Measurements from ENCODE around the gene CTSA.

Gene CTSA

DNA sequence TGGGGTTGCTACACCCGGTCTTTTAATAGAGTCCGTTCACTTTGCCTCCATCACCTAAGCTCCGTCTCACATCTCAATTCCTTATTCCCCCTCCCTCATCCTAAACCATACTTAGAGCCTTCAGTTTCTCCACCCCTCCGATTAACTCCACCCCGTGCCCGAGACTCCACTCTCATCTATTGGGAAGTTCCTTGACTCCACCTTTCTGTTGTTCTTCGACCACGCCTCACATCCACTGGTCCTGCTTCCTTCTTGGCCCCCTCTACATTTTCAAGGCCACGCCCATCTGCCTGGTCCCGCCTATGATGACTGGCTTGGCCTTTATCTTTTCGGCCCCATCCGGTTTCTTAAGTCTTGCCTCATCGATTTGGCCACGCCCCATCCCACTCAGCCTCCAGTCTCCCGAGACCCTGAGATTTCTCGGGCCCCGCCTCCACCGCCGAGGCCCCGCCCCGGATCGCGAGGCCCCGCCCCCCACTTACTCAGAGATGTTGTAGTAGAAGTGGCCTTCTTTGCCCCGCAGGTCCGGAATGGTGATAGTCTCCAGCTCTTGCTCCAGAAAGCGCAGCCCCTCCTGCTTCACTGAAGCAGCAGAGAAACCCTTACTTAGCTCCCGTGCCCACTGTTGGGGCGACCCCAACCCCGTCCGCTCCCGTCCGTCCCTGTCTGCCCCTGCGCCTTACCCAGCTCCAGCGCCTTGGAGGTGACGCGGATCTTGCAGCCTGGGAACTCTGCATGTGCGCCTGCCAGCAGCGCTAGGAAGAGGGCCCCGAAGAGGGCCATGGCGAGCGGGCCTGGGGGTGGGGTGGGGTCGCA, 19.7 kb downstream of the CTSA start:
- TF ChIP-seq, protein P1, sequence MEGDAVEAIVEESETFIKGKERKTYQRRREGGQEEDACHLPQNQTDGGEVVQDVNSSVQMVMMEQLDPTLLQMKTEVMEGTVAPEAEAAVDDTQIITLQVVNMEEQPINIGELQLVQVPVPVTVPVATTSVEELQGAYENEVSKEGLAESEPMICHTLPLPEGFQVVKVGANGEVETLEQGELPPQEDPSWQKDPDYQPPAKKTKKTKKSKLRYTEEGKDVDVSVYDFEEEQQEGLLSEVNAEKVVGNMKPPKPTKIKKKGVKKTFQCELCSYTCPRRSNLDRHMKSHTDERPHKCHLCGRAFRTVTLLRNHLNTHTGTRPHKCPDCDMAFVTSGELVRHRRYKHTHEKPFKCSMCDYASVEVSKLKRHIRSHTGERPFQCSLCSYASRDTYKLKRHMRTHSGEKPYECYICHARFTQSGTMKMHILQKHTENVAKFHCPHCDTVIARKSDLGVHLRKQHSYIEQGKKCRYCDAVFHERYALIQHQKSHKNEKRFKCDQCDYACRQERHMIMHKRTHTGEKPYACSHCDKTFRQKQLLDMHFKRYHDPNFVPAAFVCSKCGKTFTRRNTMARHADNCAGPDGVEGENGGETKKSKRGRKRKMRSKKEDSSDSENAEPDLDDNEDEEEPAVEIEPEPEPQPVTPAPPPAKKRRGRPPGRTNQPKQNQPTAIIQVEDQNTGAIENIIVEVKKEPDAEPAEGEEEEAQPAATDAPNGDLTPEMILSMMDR (IDR thresholded peaks at IDR 0.05) = no peak

DNA sequence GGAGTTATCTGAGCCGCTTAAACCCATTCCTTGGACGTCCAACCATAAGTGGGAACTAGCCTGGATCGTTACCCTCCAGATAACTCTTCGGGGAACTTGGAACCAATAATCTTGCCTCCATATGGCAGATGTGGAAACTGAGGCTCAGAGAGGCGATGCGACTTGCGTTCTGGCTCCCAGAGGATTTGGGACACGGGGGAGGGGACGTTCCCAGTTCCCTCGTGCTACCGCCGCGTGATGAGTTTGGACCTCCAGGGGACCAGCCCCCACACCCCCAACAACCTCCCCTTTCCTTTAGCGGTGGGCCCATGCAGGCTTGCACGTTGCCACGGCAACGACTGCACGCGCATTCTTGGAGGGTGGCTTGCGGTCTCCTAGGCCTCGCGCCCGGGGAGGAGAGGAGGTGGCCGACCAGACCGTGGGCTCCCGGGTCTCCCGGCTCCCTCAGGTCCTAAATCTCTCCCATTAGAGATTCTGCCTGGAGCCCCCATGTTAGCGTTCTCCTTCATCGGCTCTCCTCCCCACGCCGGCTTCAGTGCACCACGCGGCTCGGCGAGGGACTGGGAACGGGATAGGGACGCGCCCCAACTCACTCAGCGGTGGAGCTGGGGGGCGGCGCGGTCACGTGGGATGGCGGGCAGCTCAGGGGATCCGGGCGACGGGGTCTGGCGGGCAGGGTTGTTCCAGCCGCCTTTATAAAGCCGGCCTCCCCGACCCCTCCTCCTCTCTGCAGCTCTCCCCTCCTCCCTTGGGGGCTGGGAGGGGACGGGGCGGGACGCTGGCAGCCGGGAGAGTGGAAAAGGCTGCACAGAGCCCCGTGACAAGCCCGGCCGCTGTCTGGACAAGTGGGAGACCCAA, 20.6 kb downstream of the CTSA start, which contains the start of gene PLTP:
TSS of gene PLTP (minus strand) at position 670 of the 858 bp plus-strand sequence. CDS start 703 bp downstream, outside the sequence.
- TF ChIP-seq, protein P1 (IDR thresholded peaks at IDR 0.05) = no peak

DNA sequence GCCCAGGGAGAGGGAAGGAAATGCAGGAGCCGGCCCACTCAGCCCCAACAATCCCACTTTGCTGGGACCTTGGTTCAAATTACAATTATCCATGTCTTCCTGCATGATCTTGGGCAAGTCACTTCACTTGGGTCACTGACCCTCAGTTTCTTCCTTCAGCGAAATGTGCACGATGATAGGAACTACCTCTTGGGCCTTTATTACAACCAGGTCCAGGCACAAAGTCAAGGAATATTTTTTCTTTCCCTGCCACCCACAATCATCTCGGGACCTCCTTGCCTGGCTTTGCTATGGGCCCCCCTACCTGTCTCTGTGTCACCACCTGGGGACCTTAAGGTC, 21.2 kb downstream of the CTSA start:
- TF ChIP-seq, protein P1 (IDR thresholded peaks at IDR 0.05) = no peak

DNA sequence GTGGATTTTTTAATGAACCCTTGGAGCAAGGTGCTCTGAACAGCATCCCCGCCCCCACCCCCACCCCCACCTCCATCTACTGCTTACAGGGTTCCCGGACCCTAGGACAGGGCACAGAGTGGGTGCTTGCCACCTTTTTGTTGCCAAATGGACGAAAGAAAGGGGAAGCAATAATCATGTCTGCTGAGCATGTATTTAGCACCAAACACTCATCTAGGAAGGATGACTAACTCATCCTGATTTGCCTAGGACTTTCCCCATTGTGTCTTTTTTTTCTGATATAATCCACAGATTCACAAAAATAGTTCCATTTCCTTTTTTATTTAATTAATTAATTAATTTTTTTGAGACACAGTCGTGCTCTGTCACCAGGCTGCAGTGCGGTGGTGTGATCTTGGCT, 22.0 kb downstream of the CTSA start:
- TF ChIP-seq, protein P1 (IDR thresholded peaks at IDR 0.05) = no peak

- TF ChIP-seq, protein P1 (IDR thresholded peaks at IDR 0.05) = no peak
Measured at GRCh38 chr20:45917790-45918141, 26.6 kb downstream of the CTSA start.

- TF ChIP-seq, protein P1 (IDR thresholded peaks at IDR 0.05) = no peak
Measured at GRCh38 chr20:45918182-45918737, 27.1 kb downstream of the CTSA start.

DNA sequence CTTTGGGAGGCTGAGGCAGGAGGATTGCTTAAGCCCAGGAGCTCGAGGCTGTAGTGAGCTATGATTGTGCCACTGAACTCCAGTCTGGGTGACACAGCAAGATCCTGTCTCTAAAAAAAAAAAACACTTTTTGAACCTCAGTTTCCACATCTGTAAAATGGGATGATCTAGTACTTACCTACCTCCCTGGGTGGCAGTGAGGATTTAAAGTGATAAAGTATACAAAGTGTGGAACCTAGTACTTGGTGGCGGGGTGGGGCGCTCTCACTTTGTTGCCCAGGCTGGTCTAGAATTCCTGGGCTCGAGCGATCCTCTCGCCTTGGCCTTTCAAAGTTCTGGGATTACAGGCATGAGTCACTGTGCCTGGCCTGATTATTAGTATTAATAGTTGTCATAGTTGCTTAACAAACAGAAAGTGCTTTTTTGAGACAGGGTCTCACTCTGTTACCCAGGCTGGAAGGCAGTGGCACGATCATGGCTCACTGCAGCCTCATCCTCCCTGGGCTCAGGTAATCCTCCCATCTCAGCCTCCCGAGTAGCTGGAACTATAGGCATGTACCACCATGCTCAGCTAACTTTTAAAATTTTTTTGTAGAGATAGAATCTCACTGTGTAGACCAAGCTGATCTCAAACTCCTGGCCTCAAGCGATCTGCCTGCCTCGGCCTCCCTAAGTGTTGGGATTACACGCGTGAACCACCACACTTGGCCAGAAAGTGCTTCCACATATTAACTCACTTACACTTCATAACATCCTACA, 27.8 kb downstream of the CTSA start:
- TF ChIP-seq, protein P1 (IDR thresholded peaks at IDR 0.05) = no peak
